GM18519 (cell line): ENCODE measurements around the gene INO80E.
"Not testable (repeated sequence)": the region's sequence is repeated elsewhere in the genome, so short reads cannot be mapped to it uniquely, and the experiment has no call there.

Experiments
- ATAC-seq: cut with Tn5 transposase; IDR thresholded peaks from one replicate; pipeline ENCODE4 v1.9.1; 2021; ENCODE audit warnings: mild to moderate bottlenecking, moderate library complexity; ENCODE audit not compliant: unreplicated experiment, low FRiP score

The INO80E gene, protein sequence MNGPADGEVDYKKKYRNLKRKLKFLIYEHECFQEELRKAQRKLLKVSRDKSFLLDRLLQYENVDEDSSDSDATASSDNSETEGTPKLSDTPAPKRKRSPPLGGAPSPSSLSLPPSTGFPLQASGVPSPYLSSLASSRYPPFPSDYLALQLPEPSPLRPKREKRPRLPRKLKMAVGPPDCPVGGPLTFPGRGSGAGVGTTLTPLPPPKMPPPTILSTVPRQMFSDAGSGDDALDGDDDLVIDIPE

DNA sequence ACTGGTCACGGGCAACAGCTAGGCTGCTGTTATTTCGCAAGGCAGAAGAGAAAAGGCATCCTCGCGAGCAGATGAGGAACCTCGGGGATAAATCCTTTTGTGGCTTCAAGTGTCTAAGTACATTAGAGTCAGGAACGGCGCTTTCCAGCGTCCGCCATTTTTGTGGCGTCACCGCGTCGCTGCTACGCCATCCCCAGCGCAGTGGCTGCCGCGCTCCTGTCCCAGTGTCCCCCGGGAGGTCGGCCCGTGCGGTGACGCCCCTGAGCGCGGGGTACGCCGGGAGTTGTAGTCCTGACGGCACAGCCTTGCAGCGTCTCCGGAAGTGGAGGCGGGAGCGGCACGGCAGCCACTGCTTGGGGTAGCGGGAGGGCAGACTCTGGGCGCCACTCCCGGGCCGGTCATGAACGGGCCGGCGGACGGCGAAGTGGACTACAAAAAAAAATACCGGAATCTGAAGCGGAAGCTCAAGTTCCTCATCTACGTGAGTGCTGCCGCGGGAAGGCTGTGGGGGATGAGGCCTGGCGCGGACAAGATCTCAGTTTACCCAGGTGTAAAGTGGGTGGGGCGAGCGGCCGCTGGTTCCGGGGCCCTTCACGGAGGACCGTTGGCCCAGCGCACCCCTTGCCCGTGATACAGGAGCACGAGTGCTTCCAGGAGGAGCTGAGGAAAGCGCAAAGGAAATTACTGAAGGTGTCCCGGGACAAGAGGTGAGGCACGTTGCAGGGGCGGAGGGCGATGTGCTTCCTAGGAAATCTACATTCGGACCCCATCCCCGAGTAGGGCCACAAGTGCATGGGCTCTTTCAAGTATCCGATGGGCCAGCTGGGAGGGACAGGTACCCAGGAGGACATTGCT is at the start of gene INO80E:
Gene INO80E, plus strand, starts transcription at position 331 of the 855 bp plus-strand sequence. Its CDS starts 70 bp downstream, at position 401.
- ATAC-seq: peak; percentile 86

DNA sequence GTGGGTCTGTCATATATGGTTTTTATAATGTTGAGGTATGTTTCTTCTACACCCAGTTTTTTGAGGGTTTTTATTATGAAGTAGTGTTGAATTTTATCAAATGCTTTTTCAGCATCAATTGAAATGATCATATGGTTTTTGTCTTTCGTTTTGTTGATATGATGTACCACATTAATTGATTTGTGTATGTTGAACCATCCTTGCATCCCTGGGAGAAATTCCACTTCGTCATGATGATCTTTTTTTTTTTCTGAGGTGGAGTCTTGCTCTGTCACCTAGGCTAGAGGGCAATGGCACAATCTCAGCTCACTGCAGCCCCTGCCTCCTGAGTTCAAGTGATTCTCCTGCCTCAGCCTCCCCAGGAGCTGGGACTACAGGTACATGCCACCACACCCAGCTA is 48.1 kb upstream of the INO80E start:
- no peak for ATAC-seq

DNA sequence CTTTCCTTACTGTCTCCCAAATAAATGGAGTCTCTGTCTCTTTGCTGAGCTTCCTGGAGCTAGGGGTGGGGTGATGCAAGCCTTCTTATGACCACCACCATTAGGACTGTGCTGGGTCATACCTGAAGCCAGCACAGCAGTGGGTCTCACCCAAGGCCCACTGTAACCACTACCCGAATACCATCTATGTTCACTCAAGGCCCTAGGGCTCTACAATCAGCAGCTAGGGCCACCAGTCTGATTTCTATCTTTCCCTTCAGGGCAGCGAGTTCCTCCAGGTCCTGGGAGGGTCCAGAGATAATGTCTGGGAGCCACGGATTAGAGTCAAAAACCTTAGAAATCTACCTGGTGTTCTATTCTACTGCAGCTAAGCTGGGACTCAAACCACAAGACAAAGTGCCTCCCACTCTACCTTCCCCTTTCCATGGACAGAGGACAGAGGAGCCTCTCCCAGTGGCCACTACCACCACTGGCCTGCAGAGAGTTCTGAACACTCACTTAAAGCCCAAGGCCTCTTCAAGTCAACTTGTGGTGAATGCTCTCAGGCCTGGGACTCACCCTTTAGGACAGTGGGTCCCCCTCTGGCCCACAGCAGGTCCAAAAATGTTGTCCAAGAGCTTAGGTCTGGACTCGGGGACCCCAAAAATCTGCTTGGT is 45.1 kb upstream of the INO80E start:
- ATAC-seq: no peak

DNA sequence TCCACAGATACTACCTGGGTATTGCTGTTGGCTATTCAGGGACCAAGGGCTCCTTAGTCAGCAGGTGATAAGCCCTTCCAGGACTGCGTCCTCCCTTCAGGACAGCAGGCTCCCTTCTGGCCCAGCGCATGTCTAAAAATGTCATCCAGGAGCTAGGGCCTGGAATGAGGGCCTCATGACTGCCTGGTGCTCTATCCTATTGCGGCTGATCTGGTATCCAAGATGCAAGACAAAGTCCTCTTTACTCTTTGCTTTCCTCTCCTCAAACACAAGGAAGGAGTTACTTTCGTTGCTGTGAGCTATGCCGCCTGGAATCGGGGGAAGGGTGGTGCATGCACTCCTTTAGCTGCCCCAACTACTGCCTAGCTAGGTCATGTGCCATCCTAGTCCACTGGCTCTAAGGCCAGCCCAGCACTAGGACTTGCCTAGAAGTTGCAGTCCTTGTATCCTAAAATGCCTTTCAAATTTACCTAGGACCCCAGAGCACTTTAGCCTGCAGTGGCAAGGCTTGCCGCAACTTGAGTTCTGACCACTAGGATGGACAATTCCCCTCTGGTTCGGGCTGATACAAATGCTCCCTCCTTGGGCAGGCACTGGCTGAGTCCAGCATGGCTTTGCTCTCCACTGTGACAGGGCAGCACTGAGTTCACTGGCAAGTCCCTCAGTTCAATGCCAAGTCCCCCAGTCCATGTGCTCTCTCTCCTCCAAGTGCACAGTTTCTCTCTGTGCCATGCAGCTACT is 44.2 kb upstream of the INO80E start:
- ATAC-seq: no peak

DNA sequence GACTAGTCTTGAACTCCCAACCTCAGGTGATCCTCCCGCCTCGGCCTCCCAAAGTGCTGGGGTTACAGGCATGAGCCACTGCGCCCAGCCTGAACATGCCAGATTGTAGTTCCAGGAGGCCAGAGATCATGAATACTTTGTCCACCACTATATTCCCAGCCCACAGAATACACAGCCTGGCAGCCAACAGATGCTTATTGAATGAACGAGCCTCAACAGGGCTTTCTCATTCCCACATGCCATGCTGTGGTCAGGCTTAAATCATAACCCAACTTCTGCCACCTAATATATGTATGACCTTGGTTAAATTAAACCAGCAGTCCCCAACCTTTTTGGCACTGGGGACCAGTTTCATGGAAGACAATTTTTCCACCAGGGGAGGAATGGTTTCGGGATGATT is 37.3 kb upstream of the INO80E start:
- ATAC-seq: no peak

DNA sequence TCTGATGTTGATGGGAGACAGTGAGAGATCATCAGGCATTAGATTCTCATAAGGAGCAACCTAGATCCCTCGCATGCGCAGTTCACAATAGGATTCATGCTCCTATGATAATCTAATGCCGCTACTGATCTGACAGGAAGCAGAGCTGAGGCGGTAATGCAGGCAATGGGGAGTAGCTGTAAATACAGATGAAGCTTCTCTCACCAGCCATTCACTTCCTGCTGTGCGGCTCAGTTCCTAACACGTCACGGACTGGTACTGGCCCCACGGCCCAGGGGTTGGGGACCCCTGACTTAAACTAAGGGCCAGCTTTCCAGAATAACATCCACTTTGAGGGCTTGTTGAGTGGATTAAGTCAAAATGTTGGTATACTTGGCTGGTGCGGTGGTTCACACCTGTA is 36.7 kb upstream of the INO80E start:
- no peak for ATAC-seq

DNA sequence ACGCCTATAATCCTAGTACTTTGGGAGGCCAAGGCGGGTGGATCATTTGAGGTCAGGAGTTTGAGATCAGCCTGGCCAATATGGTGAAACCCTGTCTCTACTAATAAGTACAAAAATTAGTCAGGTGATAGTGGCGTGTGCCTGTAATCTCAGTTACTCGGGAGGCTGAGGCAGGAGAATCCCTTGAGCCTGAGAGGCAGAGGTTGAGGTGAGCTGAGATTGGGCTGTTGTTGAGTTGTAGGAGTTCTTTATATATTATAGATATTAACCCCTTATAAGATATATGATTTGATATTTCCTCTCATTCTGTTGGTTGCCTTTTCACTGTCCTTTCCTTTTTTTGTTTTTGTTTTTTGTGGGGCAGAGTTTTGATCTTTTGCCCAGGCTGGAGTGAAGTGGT is 36.2 kb upstream of the INO80E start:
- ATAC-seq: not testable (repeated sequence)

DNA sequence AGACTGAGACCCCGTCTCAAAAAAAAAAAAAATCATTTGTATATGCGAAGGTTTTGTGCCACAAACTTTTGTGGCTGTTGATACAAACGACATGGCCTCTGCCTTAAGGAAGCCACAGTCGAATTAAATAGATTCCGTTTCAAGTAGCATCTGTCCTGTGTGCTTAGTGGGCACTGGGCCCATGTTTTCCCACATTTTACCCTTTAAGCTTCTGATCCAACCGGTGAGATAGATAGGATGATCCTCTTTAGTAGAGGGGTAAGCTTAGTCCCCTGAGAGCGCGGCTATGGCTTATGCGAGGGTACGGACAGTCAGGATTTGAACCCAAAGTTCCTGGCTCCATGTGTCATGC is 34.9 kb upstream of the INO80E start:
- no peak for ATAC-seq

DNA sequence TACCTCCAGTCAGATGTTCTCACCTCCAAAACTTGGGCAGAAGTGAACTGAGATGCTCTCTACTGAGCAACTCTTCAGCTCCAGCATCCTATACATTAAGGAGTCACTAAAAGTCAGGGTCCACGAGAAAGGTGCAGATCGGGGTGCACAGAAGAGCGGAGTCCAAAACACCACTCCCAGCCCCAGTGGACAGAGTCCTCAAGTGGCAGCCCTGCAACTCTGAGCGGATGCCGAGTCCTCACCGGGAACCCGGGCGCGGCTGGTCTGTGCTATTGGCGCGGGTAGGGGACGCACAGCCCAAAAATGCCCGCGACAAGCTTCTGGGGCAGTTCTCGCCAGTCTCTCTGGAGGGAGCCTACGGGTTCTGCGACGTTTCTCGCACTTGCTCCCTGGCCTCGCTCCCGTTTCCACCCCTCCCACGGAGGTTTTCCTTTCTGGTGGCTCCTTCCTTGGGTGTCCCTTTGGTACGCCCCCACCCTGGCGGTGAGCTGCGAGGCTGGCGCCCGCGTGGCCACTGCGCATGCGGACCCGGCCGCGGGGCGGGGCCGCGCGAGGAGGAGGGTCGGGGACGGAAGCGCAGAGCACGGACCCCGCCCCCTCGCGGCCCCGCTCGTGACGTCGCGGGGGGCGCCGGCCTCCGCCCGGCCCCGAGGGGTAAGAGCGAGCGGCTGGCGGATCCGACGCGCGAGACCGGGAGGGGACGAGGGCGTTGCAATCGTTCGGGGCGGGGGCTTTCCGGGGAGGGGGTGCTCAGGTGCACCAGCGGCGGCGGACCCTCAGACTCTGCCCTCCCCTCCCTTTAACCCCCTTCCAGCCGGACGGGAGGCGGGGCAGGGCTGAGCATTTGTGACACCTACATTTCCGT is 34.3 kb upstream of the INO80E start, which contains the start of gene TMEM219:
Gene TMEM219, plus strand, starts transcription at position 601 of the 865 bp plus-strand sequence. CDS start 1,065 bp downstream, outside the sequence.
- ATAC-seq: peak; percentile 73

DNA sequence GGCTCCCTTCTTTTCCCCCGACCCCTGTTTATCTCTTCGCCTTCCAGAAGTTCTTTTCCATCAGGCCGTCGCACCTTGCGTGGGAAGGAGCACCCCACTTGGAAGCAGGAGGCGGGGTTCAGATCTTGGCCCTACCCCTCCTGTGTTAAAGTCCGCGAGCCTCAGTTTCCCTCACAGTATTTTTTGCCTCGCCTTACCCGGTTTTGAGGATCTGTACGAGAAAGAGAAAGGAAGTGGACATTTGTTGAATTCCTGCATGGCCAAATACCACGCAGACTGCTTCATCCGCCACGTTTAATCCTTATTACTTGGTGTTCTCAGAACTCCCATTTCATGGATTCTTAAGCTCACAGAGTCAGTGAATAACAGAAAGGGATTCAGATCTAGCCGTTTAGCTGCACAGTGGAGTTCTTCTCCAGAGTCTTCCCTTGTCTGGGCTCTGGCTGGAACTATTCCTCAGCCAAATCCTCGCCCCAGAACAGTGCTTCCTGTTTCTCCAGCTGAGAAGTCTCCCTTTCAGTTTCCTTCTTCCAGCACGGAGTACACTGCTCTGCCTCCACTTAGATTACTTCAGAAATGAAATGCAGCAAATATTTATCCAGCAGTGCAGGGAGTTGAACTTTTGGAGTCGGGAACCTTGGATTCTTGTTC is 33.6 kb upstream of the INO80E start:
- no peak for ATAC-seq

DNA sequence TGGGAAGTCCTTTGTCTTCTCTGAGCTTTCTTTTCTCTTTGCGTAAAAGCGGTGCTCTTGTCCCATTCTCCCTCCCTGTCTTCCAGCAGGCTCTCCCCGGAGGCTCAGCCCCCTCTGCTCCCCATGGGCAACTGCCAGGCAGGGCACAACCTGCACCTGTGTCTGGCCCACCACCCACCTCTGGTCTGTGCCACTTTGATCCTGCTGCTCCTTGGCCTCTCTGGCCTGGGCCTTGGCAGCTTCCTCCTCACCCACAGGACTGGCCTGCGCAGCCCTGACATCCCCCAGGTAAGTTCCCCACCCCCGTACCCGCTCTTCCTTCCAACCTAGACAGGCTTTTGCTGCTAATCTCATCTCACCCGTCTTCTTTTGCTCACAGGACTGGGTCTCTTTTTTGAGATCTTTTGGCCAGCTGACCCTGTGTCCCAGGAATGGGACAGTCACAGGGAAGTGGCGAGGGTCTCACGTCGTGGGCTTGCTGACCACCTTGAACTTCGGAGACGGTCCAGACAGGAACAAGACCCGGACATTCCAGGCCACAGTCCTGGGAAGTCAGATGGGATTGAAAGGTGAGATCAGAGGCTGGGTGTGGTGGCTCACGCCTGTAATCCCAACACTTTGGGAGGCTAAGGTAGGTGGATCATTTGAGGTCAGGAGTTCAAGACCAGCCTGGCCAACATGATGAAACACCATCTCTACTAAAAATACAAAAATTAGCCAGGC is 32.9 kb upstream of the INO80E start:
- no peak for ATAC-seq

DNA sequence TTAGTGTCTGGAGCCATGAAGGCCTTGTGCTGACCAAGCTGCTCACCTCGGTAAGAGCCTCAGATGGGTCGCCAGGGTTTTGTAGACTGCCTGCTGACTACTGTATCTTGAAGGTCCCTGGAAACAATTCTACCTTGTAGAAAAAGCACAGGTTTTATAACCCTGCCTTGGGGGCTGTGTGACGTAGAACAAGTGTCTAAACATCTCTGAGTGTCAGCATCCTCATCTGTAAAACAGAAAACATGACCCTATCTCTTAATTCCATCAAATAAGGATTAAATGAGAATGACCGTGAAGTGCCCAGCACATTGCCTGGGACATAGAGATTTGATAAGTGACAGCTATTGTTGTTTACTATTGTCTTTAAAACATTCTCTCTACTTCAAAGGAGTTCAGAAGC is 27.8 kb upstream of the INO80E start:
- ATAC-seq: no peak

DNA sequence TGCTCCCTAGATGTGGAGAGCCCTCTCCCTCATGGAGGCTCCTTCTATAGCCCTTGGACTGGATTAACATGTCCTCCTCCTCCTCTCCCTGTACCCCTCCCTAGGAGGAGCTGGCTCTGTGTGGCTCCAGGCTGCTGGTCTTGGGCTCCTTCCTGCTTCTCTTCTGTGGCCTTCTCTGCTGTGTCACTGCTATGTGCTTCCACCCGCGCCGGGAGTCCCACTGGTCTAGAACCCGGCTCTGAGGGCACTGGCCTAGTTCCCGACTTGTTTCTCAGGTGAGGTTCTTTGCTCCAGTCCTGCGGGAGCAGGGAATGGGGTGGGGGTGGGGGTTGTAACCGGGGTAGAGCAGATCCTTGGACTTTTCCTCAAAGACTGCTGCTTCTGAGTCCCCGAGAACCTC is 24.7 kb upstream of the INO80E start:
- no peak for ATAC-seq

DNA sequence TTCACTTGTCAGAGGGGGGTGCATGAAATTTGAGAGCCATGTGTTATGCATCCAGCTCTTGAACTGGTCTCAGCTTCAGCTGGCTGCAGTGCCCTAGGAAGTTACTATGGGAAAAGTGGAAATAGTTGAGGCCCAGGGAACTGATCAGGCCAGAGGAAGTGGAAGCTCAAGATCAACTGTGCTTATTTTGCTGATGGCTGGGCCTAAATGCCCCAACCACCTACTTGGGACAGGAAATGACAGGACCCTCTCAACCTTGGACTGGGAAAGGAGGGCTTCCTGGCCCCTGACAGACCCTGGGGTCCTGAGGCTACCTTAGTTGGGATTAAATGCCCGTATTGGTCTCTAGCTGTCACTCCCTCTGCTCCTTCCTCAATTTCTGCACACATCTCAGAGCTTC is 23.5 kb upstream of the INO80E start:
- no peak for ATAC-seq

DNA sequence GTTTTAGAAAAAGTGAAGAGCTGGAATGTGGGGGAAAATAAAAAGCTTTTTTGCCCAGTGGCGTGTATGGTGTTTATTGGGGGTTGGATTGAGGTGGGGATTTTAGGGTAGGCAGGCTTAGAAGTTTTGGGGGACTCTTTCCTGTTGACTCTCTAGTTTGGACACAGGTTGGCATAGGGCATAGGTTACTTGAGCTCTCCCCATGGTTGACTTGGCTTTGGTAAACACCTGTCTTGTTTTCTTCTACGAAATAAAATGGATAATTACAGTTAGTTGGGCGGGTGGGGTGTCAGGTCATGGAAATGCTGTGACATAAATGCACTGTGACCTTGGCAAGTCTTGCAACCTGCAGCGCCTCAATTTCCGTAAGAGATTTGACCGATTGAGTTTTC is 23.1 kb upstream of the INO80E start:
- ATAC-seq: no peak

DNA sequence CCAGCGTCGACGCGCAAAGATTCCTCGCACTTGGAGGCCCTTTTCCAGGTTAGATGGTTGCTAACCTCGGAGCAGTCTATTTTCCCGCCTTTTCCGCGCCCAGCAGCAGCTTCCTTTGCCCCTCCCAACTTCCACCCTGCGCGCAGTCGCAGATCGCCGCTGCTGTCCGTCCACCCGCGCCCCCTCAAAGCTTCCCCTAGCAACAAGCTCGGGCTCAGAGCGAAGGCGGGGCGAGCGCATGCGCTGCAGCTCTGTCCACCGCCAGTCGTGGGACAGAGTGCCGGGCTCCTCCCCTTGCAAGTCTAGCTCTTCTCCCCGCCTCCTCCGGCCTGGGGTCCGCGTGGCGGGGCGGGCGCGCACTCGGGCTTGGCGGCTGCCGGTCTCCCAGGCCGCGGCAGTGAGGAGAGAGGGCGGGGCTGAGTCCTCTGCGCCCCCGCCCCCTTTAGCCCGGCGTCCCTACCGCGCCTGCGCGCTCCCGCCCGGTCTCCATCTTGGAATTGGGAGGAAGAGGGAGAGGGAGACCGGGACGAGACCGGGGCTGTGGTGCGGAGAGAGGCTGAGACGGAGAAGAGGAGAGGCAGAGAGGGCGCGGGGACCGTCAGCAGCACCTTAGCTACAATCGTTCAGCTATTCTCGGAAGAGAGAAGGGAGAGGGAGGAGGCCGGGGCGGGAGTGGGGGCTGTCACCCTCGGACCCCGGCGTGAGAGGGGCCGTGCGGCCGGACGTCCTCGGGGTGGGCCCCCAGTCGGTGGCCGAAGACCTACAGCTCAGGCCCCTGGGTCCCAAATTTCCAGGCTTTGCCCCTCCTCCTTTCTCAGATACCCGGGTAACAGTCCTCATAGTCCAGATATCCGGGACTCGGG is 22.4 kb upstream of the INO80E start, which contains the start of gene TAOK2:
Gene TAOK2, plus strand, starts transcription at position 485 of the 863 bp plus-strand sequence. CDS start 3,905 bp downstream, outside the sequence.
- ATAC-seq: peak; percentile 68

DNA sequence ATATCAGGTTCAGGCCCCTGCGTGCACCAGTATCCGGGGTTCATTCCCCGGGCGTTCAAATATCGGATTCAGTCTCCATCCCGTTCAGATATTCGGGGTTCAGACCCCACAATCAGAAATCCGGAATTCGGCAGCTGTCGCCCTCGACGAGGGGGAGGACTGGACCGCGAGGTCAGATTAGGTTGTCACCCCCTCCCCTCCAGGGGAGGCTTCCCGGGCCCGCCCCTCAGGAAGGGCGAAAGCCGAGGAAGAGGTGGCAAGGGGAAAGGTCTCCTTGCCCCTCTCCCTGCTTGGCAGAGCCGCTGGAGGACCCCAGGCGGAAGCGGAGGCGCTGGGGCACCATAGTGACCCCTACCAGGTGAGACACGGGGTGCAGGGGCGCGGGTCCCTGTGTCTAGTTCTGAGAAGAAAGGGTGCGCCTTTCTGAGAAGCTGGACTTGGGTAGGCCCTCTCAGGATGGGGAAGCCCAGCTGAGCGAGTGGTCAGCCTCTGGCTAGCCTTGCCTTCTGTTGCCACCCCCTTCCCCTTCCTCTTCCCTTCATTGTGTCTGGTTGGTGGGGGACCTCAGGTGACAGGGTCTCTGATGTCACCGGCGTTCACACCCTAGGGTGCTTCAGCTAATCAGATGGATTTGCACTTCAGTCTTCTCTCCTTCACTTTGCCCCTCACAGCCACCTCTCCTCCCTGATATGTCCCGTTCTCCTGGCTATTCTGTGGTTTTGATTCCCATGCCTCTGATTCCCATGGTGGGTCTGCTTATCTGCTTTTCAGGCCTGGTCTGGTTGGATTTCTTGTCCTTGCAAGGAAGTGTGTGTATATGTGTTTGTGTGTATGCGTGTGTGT is 21.5 kb upstream of the INO80E start:
- ATAC-seq: no peak
